ENCODE measurements around the gene BCL6B. TPM values are rescaled to one million over a fixed set of nuclear protein-coding genes. Genes with fewer than 3 reads are reported as not detected.

BCL6B gene
- total RNA-seq, 2 donors from 2014 or later: 2.9 to 7.0 TPM

DNA sequence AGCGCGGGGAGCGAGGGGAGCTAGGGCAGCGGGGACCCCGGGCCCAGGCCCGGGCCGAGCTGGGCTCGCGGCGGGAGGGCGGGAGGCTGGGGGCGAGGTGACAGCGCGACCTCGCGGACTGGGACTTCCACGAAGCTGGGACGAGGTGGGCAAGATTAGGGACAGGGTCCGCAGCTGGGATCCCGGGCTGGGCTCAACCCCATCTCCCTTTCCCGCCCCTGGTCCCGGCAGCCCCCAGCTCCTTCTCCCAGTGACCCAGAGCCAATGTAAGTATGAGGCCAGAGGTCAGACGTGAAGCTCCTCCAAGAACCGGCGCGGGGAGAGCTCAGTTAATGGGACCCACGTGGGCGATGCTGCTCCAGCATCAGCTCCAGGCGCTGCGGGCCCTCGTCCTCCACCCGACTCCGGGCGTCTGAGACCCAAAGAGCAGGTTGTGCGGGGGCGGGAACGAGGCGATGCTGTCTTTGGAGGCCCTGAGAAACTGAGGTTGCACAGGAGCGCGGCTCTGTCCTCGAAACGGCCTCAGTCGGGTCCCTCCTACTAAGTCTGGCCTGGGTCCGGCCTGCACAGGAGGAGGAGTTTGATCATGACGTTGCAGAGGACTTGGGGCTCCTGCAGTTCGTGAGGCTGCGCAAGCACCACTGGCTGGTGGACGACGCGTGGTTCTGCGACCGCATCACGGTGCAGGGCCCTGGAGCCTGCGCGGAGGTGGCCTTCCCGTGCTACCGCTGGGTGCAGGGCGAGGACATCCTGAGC, 26.4 kb upstream of the BCL6B start:
- H3K27ac ChIP-seq (ENCODE audit: low read depth, low read length): no peak overlapping the region
- no peaks in the 10 kb centered on the region for H3K4me1 ChIP-seq (ENCODE audit: control insufficient read depth, insufficient read depth, low read length)
- WGBS, 2 experiments (ENCODE audit: insufficient coverage in 1 of 2, insufficient read length in 1 of 2): 70 to 80% methylated on average over 21 to 58 of the region's 58 CpGs
- H3K27ac Mint-ChIP-seq: no peak overlapping the region
- H3K9me3 Mint-ChIP-seq: no peaks in the 10 kb centered on the region
- DNase-seq: peak; percentile 82
- H3K4me3 ChIP-seq (ENCODE audit: low read length): no peak overlapping the region
- H3K9ac ChIP-seq (ENCODE audit: extremely low read depth, low read length, poor library complexity, severe bottlenecking): no peak overlapping the region
- no peaks in the 10 kb centered on the region for H3K4me1 Mint-ChIP-seq
- H3K36me3 ChIP-seq (ENCODE audit: control insufficient read depth, insufficient read depth, low read length): peaks cover 17% of the 10 kb centered on the region
- peak overlapping the region; percentile 62 for H3K4me3 Mint-ChIP-seq
- H3K27me3 Mint-ChIP-seq (ENCODE audit: insufficient read depth): peaks cover 56% of the 10 kb centered on the region
- peaks cover 20% of the 10 kb centered on the region for H3K27me3 ChIP-seq (ENCODE audit: control insufficient read depth, insufficient read depth, low read length, poor library complexity, severe bottlenecking)
- H3K36me3 Mint-ChIP-seq (ENCODE audit: low read depth): peaks cover 38% of the 10 kb centered on the region
- TF ChIP-seq, protein P1, sequence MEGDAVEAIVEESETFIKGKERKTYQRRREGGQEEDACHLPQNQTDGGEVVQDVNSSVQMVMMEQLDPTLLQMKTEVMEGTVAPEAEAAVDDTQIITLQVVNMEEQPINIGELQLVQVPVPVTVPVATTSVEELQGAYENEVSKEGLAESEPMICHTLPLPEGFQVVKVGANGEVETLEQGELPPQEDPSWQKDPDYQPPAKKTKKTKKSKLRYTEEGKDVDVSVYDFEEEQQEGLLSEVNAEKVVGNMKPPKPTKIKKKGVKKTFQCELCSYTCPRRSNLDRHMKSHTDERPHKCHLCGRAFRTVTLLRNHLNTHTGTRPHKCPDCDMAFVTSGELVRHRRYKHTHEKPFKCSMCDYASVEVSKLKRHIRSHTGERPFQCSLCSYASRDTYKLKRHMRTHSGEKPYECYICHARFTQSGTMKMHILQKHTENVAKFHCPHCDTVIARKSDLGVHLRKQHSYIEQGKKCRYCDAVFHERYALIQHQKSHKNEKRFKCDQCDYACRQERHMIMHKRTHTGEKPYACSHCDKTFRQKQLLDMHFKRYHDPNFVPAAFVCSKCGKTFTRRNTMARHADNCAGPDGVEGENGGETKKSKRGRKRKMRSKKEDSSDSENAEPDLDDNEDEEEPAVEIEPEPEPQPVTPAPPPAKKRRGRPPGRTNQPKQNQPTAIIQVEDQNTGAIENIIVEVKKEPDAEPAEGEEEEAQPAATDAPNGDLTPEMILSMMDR (conservative IDR thresholded peaks at IDR 0.05): no peak
- no peaks in the 10 kb centered on the region for H3K9me3 ChIP-seq (ENCODE audit: control insufficient read depth, low read length)

DNA sequence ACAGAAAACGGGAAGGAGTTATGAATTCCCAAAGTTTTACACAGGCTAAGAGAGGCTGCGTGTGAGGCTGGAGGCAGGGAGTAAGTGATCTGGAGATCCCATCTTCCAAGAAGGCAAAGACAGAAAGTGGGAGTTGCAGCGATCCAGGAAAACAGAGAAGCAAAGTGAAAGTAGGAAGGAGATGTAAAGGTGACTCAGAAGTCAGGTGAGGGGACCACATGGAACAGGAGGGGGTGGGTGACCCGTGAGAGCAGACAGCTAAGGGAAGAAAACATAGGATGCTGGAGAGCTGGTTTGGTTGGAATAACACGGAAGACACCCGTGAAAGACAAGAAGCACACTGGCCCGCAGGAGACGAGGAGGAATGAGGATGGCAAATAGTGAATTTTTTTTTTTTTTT, 25.7 kb upstream of the BCL6B start:
- H3K27me3 Mint-ChIP-seq (ENCODE audit: insufficient read depth): peaks cover 49% of the 10 kb centered on the region
- WGBS, 2 experiments (ENCODE audit: insufficient coverage in 1 of 2, insufficient read length in 1 of 2): 95 to 100% methylated on average over 3 to 7 of the region's 8 CpGs
- no peak for DNase-seq
- H3K4me3 Mint-ChIP-seq: no peak overlapping the region
- H3K27me3 ChIP-seq (ENCODE audit: control insufficient read depth, insufficient read depth, low read length, poor library complexity, severe bottlenecking): peaks cover 20% of the 10 kb centered on the region
- no peak overlapping the region for H3K9ac ChIP-seq (ENCODE audit: extremely low read depth, low read length, poor library complexity, severe bottlenecking)
- no peak overlapping the region for H3K27ac ChIP-seq (ENCODE audit: low read depth, low read length)
- H3K4me1 ChIP-seq (ENCODE audit: control insufficient read depth, insufficient read depth, low read length): no peaks in the 10 kb centered on the region
- peaks cover 44% of the 10 kb centered on the region for H3K36me3 Mint-ChIP-seq (ENCODE audit: low read depth)
- H3K9me3 Mint-ChIP-seq: no peaks in the 10 kb centered on the region
- H3K4me1 Mint-ChIP-seq: no peaks in the 10 kb centered on the region
- H3K27ac Mint-ChIP-seq: no peak overlapping the region
- H3K9me3 ChIP-seq (ENCODE audit: control insufficient read depth, low read length): no peaks in the 10 kb centered on the region
- H3K36me3 ChIP-seq (ENCODE audit: control insufficient read depth, insufficient read depth, low read length): peaks cover 24% of the 10 kb centered on the region
- H3K4me3 ChIP-seq (ENCODE audit: low read length): no peak overlapping the region
- TF ChIP-seq, protein P1 (conservative IDR thresholded peaks at IDR 0.05): no peak

DNA sequence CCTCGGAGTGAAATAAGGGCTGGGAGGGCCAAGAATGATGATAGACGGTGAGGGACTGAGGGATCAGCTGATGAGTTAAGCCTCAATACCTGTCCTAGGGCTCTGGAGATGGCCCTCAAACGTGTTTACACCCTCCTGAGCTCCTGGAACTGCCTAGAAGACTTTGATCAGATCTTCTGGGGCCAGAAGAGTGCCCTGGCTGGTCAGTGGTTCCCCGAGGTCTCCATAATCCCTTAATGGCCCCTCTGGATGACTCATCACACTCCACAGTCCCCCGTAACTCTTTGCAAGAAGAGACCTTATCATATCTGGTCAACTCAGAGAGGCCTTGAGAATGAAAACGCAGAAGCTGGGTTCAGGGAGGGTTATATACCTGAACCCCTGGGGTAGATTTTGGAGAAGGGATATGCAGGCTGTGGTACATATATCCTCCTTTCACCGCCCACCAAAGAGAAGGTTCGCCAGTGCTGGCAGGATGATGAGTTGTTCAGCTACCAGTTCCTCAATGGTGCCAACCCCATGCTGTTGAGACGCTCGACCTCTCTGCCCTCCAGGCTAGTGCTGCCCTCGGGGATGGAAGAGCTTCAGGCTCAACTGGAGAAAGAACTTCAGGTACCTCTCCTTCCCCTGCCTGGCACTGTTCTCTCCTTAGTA, 23.9 kb upstream of the BCL6B start:
- Mint-ChIP-seq H3K27ac (no peak overlapping the region), H3K4me1 (no peaks in the 10 kb centered on the region), H3K4me3 (no peak overlapping the region), H3K9me3 (no peaks in the 10 kb centered on the region), H3K27me3 (ENCODE audit: insufficient read depth) (peaks cover 36% of the 10 kb centered on the region), H3K36me3 (ENCODE audit: low read depth) (peaks cover 46% of the 10 kb centered on the region)
- peaks cover 36% of the 10 kb centered on the region for H3K36me3 ChIP-seq (ENCODE audit: control insufficient read depth, insufficient read depth, low read length)
- TF ChIP-seq, protein P1 (conservative IDR thresholded peaks at IDR 0.05): no peak
- H3K27ac ChIP-seq (ENCODE audit: low read depth, low read length): no peak overlapping the region
- DNase-seq: no peak
- peaks cover 20% of the 10 kb centered on the region for H3K27me3 ChIP-seq (ENCODE audit: control insufficient read depth, insufficient read depth, low read length, poor library complexity, severe bottlenecking)
- no peaks in the 10 kb centered on the region for H3K4me1 ChIP-seq (ENCODE audit: control insufficient read depth, insufficient read depth, low read length)
- no peak overlapping the region for H3K4me3 ChIP-seq (ENCODE audit: low read length)
- no peak overlapping the region for H3K9ac ChIP-seq (ENCODE audit: extremely low read depth, low read length, poor library complexity, severe bottlenecking)
- H3K9me3 ChIP-seq (ENCODE audit: control insufficient read depth, low read length): no peaks in the 10 kb centered on the region
- WGBS, 2 experiments (ENCODE audit: insufficient coverage in 1 of 2, insufficient read length in 1 of 2): 88 to 89% methylated on average over 11 of the region's 11 CpGs
